A549 (cell line): ENCODE results near the gene SPTBN5. TPM values are rescaled to one million over a fixed set of nuclear protein-coding genes. Genes with fewer than 3 reads are reported as not detected.

Source experiments
- ATAC-seq, 2 experiments: fragments of 200-7000 bp in 1 of 2; fragments of >200 bp in 1 of 2; cut with Nextera tagmentation in 1 of 2; cut with Tn5 transposase in 1 of 2; 3 replicates each; pipeline versions ENCODE4 v1.8.0 to v1.9.1; 2018 to 2020; ENCODE audit warnings: mild to moderate bottlenecking in 1 of 2, moderate library complexity in 1 of 2
- CTCF ChIA-PET: fragments of 300-600 bp; sonication (Branson Sonifier 250); formaldehyde crosslinking; extraction: SDS; loops from one replicate; lab custom pipeline; 2021; ENCODE audit warnings: antibody characterized with exemption, inconsistent platforms; lab: Yijun Ruan, JAX
- POLR2A ChIA-PET: fragments of 350-600 bp; formaldehyde crosslinking; extraction: SDS; loops from one replicate; lab custom pipeline; 2021; ENCODE audit warnings: antibody characterized with exemption, inconsistent platforms; lab: Yijun Ruan, JAX
- DNase-seq, 2 experiments: peaks; one replicate each; pipeline versions ENCODE4 v3.0.0 to v3.0.0-alpha.2; 2011 to 2016; ENCODE audit warnings: low read depth in 1 of 2, low spot score in 1 of 2
- FAIRE-seq: peaks from 2 replicates; lab custom pipeline; 2011; peaks lifted over from hg19 to GRCh38; lab: Jason Lieb, UNC
- H3K27ac ChIP-seq, 2 experiments: fragments of >200 bp; sonication (Bioruptor Twin); formaldehyde crosslinking; 3 replicates each; pipeline ENCODE4 v1.5.1; 2016 to 2017
- H3K4me1 ChIP-seq: fragments of >200 bp; sonication (Bioruptor Twin); formaldehyde crosslinking; 3 replicates; pipeline ENCODE4 v1.6.1; 2016
- H3K4me2 ChIP-seq: fragments of >200 bp; sonication (Bioruptor Twin); formaldehyde crosslinking; 3 replicates; pipeline ENCODE4 v1.6.1; 2016
- H3K4me3 ChIP-seq: fragments of >200 bp; sonication (Bioruptor Twin); formaldehyde crosslinking; 3 replicates; pipeline ENCODE4 v1.5.1; 2016
- H3K9me3 ChIP-seq: fragments of >200 bp; sonication (Bioruptor Twin); formaldehyde crosslinking; 3 replicates; pipeline ENCODE4 v1.6.1; 2016
- BHLHE40 ChIP-seq: IDR thresholded peaks from 2 replicates; pipeline ENCODE4 v1.6.1; 2012; ENCODE audit warnings: low read depth, low read length, inconsistent platforms
- CBX2 ChIP-seq: fragments of 200-600 bp; sonication (generic); IDR thresholded peaks from 2 replicates; pipeline ENCODE4 v1.6.1; 2016; ENCODE audit warnings: low read depth, mild to moderate bottlenecking, borderline replicate concordance
- CHD2 ChIP-seq: fragments of 150-350 bp; IDR thresholded peaks from 2 replicates; pipeline ENCODE4 v1.6.1; 2014; ENCODE audit warnings: low read length; ENCODE audit not compliant: partially characterized antibody
- EHF ChIP-seq: fragments of 250-450 bp; sonication (Bioruptor Pico); IDR thresholded peaks from 2 replicates; pipeline ENCODE4 v1.5.0; 2020; ENCODE audit warnings: mild to moderate bottlenecking
- EHMT2 ChIP-seq: fragments of 200-600 bp; sonication (generic); IDR thresholded peaks from 2 replicates; pipeline ENCODE4 v1.6.1; 2016; ENCODE audit warnings: antibody characterized with exemption, low read depth, mild to moderate bottlenecking, moderate library complexity
- EP300 ChIP-seq, 2 experiments: fragments of >200 bp; sonication (Bioruptor Twin); formaldehyde crosslinking; IDR thresholded peaks; 2 replicates in 1 of 2; 3 replicates in 1 of 2; pipeline ENCODE4 v1.6.1; 2016 to 2017
- HEYL ChIP-seq: fragments of 250-450 bp; sonication (Bioruptor Pico); IDR thresholded peaks from 2 replicates; pipeline ENCODE4 v1.8.0; 2021; ENCODE audit warnings: mild to moderate bottlenecking, moderate library complexity
- JUN ChIP-seq, 2 experiments: fragments of >200 bp; sonication (Bioruptor Twin); formaldehyde crosslinking; IDR thresholded peaks; 2 replicates in 1 of 2; 3 replicates in 1 of 2; pipeline ENCODE4 v1.6.1; 2016 to 2017
- JUNB ChIP-seq: fragments of >200 bp; sonication (Bioruptor Twin); formaldehyde crosslinking; IDR thresholded peaks from 2 replicates; pipeline ENCODE4 v1.6.1; 2016
- KDM1A ChIP-seq: fragments of 200-600 bp; sonication (generic); IDR thresholded peaks from 2 replicates; pipeline ENCODE4 v1.6.1; 2016; ENCODE audit warnings: low read depth, mild to moderate bottlenecking
- KDM5A ChIP-seq: fragments of 200-600 bp; sonication (generic); IDR thresholded peaks from 2 replicates; pipeline ENCODE4 v1.6.1; 2016; ENCODE audit warnings: antibody characterized with exemption, mild to moderate bottlenecking
- MAFK ChIP-seq: fragments of 450-650 bp; IDR thresholded peaks from 2 replicates; pipeline ENCODE4 v1.6.1; 2014; ENCODE audit not compliant: partially characterized antibody
- MAZ ChIP-seq: fragments of 150-350 bp; IDR thresholded peaks from 2 replicates; pipeline ENCODE4 v1.6.1; 2014; ENCODE audit warnings: antibody characterized with exemption, low read depth, low read length, borderline replicate concordance
- MYC ChIP-seq: IDR thresholded peaks from 2 replicates; pipeline ENCODE4 v1.6.1; 2012; ENCODE audit warnings: mild to moderate bottlenecking, inconsistent platforms, low read length, improper control_type of control experiment, borderline replicate concordance
- NPAS2 ChIP-seq: fragments of 250-450 bp; sonication (Bioruptor Pico); IDR thresholded peaks from 2 replicates; pipeline ENCODE4 v1.8.0; 2022; ENCODE audit warnings: mild to moderate bottlenecking, moderate library complexity, borderline replicate concordance
- NR3C1 ChIP-seq: fragments of >200 bp; sonication (Bioruptor Twin); formaldehyde crosslinking; IDR thresholded peaks from 3 replicates; pipeline ENCODE4 v1.6.1; 2017
- POLR2AphosphoS2 ChIP-seq: conservative IDR thresholded peaks from 2 replicates; pipeline ENCODE4 v1.6.1; 2012; ENCODE audit warnings: low read length, improper control_type of control experiment, inconsistent platforms
- RAD21 ChIP-seq, 2 experiments: fragments of >200 bp in 1 of 2; sonication (Bioruptor Twin) in 1 of 2; formaldehyde crosslinking in 1 of 2; IDR thresholded peaks in 1 of 2; conservative IDR thresholded peaks in 1 of 2; 2 replicates in 1 of 2; 3 replicates in 1 of 2; pipeline ENCODE4 v1.6.1; 2012 to 2018; ENCODE audit warnings: inconsistent platforms in 1 of 2
- RARB ChIP-seq: fragments of 250-450 bp; sonication (Bioruptor Pico); IDR thresholded peaks from 2 replicates; pipeline ENCODE4 v1.8.0; 2021; ENCODE audit warnings: mild to moderate bottlenecking, moderate library complexity
- RNF2 ChIP-seq: fragments of 200-600 bp; sonication (generic); IDR thresholded peaks from 2 replicates; pipeline ENCODE4 v1.6.1; 2016; ENCODE audit warnings: low read depth, mild to moderate bottlenecking, antibody characterized with exemption, moderate library complexity, borderline replicate concordance
- ZC3H11A ChIP-seq: fragments of 450-650 bp; IDR thresholded peaks from 2 replicates; pipeline ENCODE4 v1.6.1; 2014; ENCODE audit warnings: antibody characterized with exemption, mild to moderate bottlenecking
- ZSCAN20 ChIP-seq: fragments of 250-450 bp; sonication (Bioruptor Pico); IDR thresholded peaks from 2 replicates; pipeline ENCODE4 v1.8.0; 2022; ENCODE audit warnings: mild to moderate bottlenecking, moderate library complexity
- WGBS: methylation state at CpG from one replicate; pipeline ENCODE4 v1.1.6; 2017; ENCODE audit errors: missing lambda C conversion rate; 5-methylcytosine and 5-hydroxymethylcytosine counted together
- polyA plus RNA-seq, 4 experiments: library from polyadenylated mRNA; depleted of rRNA in 3 of 4; stranded (reverse); fragments of >200 nt; fragmentation: RNase III in 1 of 4; extraction: RNeasy Plus Mini Kit Qiagen cat#74134 plus additional on column Dnase treatment in 1 of 4; gene quantifications; 2 replicates in 3 of 4; 3 replicates in 1 of 4; pipeline ENCODE4 v1.2.3, GENCODE V29; 2011 to 2017
- TF ChIP-seq, protein P1 (sequence below): fragments of 250-450 bp; sonication (Bioruptor Pico); IDR thresholded peaks from 2 replicates; pipeline ENCODE4 v1.5.0; 2021; ENCODE audit warnings: mild to moderate bottlenecking, moderate library complexity, borderline replicate concordance
- TF ChIP-seq, protein P2 (sequence below): fragments of 250-450 bp; sonication (Bioruptor Pico); IDR thresholded peaks from 2 replicates; pipeline ENCODE4 v1.5.0; 2020; ENCODE audit warnings: low read depth, mild to moderate bottlenecking, moderate library complexity
- TF ChIP-seq, protein P3 (sequence below): fragments of 200-600 bp; sonication (generic); IDR thresholded peaks from 2 replicates; pipeline ENCODE4 v1.6.1; 2016; ENCODE audit warnings: antibody characterized with exemption, mild to moderate bottlenecking, moderate library complexity
- TF ChIP-seq, protein P4 (sequence below): fragments of >200 bp; sonication (Bioruptor Twin); formaldehyde crosslinking; IDR thresholded peaks from 3 replicates; pipeline ENCODE4 v1.5.1; 2016
- TF ChIP-seq, protein P5 (sequence below): IDR thresholded peaks from 2 replicates; pipeline ENCODE4 v1.6.1; 2012; ENCODE audit warnings: low read depth, borderline replicate concordance

The SPTBN5 gene
- polyA plus RNA-seq, 2 of the 4 experiments (the other 2 are of a cell fraction): 0.05 to 0.17 TPM

DNA sequence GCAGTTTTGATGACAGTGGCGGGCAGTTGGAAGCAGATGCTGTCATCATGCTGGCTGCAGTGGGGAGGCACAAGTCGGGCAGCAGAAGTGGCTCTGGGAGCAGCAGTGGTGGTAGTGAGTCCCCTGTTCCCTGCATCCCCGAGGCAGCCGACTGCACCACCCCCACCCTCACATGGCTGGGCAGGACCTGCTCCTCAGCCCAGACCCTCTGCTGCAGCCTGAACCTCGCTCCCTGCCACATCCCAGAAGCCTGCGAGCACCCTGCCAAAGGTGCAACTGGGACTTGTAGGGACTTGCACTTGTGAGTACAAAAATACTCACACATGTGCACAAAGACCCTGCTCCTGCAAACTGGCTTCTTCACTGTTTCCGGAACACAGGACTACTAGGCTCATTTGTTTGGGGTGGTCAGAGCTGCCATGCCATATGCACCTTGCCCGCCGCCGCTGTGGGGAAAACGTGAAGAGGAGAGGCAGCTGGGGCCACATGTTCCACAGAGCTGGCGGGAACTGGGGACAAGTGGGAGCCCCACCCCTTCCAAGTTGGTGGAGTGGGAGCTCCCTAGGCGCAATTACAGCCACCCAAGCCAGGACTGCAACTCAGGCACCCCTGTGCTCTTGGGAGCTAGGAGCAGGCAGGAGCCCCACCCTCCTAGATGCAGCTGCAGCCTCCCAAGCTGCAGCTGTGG lies 63.8 kb downstream of the SPTBN5 start:
- no peak for FAIRE-seq
- WGBS: 100% methylated on average over 7 of the region's 13 CpGs
- H3K4me3 ChIP-seq: no peak overlapping the region

DNA sequence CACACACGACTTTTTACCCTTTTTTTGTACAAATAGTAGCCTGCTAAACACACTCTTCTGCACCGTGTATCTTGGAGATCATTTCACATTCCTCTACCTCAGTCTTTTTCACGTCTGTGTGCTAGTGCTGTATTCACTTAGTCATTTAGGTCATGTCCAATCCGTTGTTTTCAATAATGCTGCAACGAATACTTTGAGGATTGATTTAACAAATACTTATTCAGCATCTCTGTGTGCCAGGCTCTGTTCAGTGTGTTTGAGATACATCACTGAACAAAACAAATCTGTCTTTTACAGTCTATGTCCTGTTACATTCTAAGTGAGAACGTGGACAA lies 65.1 kb downstream of the SPTBN5 start:
- H3K4me2 ChIP-seq: peak overlapping the region; percentile 92
- H3K4me3 ChIP-seq: peak overlapping the region; percentile 65
- ChIA-PET CTCF (no interaction called here), POLR2A (no interaction called here)
- no peak for DNase-seq
- no peak for FAIRE-seq
- 0 out of 3 replicates have a peak, but pooled peaks cover 7% of the 10 kb centered on the region for H3K4me1 ChIP-seq
- no peak for ATAC-seq
- no peaks in the 10 kb centered on the region for H3K9me3 ChIP-seq
- peak overlapping the region; percentile 70 to 83; a peak in 4 of 6 replicates for H3K27ac ChIP-seq
- WGBS: 23% methylated on average over 6 of the region's 6 CpGs
- TF ChIP-seq BHLHE40 (no peak), EP300 (IDR thresholded peaks at IDR 0.05) (no peak), KDM5A (no peak), MYC (no peak), JUNB (no peak), KDM1A (no peak), CBX2 (no peak), NR3C1 (no peak), RAD21 (conservative IDR thresholded peaks at IDR 0.05 in 1 of 2, IDR thresholded peaks at IDR 0.05 in 1 of 2) (no peak), EHMT2 (no peak)
- TF ChIP-seq, protein P1, sequence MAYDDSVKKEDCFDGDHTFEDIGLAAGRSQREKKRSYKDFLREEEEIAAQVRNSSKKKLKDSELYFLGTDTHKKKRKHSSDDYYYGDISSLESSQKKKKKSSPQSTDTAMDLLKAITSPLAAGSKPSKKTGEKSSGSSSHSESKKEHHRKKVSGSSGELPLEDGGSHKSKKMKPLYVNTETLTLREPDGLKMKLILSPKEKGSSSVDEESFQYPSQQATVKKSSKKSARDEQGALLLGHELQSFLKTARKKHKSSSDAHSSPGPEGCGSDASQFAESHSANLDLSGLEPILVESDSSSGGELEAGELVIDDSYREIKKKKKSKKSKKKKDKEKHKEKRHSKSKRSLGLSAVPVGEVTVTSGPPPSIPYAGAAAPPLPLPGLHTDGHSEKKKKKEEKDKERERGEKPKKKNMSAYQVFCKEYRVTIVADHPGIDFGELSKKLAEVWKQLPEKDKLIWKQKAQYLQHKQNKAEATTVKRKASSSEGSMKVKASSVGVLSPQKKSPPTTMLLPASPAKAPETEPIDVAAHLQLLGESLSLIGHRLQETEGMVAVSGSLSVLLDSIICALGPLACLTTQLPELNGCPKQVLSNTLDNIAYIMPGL: no peak

More for the DNA sequence above, 63.8 kb downstream of the SPTBN5 start:
- 0 out of 3 replicates have a peak, but pooled peaks cover 7% of the 10 kb centered on the region for H3K4me1 ChIP-seq
- ChIA-PET CTCF (interaction anchor here (0.9 kb wide), 1 partner anchor 12 kb away, joined by 3 read pairs; no protein-coding TSS in a partner anchor), POLR2A (no interaction called here)
- TF ChIP-seq RARB (CRISPR knock-in tag) (no peak), NPAS2 (CRISPR knock-in tag) (no peak), MAFK (no peak), ZC3H11A (no peak), HEYL (CRISPR knock-in tag) (no peak), EHF (CRISPR knock-in tag) (no peak), MAZ (no peak), RNF2 (no peak), JUN (IDR thresholded peaks at IDR 0.05) (no peak), CHD2 (no peak), ZSCAN20 (CRISPR knock-in tag) (no peak), NR3C1 (no peak), KDM5A (no peak), POLR2AphosphoS2 (no peak)
- TF ChIP-seq, protein P2, sequence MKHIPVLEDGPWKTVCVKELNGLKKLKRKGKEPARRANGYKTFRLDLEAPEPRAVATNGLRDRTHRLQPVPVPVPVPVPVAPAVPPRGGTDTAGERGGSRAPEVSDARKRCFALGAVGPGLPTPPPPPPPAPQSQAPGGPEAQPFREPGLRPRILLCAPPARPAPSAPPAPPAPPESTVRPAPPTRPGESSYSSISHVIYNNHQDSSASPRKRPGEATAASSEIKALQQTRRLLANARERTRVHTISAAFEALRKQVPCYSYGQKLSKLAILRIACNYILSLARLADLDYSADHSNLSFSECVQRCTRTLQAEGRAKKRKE (CRISPR knock-in tag): no peak
- TF ChIP-seq, protein P3, sequence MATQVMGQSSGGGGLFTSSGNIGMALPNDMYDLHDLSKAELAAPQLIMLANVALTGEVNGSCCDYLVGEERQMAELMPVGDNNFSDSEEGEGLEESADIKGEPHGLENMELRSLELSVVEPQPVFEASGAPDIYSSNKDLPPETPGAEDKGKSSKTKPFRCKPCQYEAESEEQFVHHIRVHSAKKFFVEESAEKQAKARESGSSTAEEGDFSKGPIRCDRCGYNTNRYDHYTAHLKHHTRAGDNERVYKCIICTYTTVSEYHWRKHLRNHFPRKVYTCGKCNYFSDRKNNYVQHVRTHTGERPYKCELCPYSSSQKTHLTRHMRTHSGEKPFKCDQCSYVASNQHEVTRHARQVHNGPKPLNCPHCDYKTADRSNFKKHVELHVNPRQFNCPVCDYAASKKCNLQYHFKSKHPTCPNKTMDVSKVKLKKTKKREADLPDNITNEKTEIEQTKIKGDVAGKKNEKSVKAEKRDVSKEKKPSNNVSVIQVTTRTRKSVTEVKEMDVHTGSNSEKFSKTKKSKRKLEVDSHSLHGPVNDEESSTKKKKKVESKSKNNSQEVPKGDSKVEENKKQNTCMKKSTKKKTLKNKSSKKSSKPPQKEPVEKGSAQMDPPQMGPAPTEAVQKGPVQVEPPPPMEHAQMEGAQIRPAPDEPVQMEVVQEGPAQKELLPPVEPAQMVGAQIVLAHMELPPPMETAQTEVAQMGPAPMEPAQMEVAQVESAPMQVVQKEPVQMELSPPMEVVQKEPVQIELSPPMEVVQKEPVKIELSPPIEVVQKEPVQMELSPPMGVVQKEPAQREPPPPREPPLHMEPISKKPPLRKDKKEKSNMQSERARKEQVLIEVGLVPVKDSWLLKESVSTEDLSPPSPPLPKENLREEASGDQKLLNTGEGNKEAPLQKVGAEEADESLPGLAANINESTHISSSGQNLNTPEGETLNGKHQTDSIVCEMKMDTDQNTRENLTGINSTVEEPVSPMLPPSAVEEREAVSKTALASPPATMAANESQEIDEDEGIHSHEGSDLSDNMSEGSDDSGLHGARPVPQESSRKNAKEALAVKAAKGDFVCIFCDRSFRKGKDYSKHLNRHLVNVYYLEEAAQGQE: no peak
- TF ChIP-seq, protein P4, sequence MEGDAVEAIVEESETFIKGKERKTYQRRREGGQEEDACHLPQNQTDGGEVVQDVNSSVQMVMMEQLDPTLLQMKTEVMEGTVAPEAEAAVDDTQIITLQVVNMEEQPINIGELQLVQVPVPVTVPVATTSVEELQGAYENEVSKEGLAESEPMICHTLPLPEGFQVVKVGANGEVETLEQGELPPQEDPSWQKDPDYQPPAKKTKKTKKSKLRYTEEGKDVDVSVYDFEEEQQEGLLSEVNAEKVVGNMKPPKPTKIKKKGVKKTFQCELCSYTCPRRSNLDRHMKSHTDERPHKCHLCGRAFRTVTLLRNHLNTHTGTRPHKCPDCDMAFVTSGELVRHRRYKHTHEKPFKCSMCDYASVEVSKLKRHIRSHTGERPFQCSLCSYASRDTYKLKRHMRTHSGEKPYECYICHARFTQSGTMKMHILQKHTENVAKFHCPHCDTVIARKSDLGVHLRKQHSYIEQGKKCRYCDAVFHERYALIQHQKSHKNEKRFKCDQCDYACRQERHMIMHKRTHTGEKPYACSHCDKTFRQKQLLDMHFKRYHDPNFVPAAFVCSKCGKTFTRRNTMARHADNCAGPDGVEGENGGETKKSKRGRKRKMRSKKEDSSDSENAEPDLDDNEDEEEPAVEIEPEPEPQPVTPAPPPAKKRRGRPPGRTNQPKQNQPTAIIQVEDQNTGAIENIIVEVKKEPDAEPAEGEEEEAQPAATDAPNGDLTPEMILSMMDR: no peak
- TF ChIP-seq, protein P5, sequence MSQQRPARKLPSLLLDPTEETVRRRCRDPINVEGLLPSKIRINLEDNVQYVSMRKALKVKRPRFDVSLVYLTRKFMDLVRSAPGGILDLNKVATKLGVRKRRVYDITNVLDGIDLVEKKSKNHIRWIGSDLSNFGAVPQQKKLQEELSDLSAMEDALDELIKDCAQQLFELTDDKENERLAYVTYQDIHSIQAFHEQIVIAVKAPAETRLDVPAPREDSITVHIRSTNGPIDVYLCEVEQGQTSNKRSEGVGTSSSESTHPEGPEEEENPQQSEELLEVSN: no peak
- no peak overlapping the region for H3K27ac ChIP-seq
- no peak for DNase-seq
- H3K9me3 ChIP-seq: no peaks in the 10 kb centered on the region
- no peak for ATAC-seq
- no peak overlapping the region for H3K4me2 ChIP-seq
